K562 (cell line): Measurements from ENCODE around the gene SAP30L. TPM values are rescaled to one million over a fixed set of nuclear protein-coding genes. Genes with fewer than 3 reads are reported as not detected.

ENCODE experiments used
- ATAC-seq: fragments of 200-7000 bp; cut with Tn5 transposase; 3 replicates; pipeline ENCODE4 v1.9.1; 2020; ENCODE audit warnings: moderate library complexity
- BruUV-seq: library from RNA; stranded (reverse); fragments of 400-500 nt; replicated peaks from 2 replicates; lab custom pipeline; 2021; lab: Mats Ljungman, UMichigan
- CTCF ChIA-PET: fragments of 300-600 bp; formaldehyde crosslinking; extraction: SDS; loops from one replicate; lab custom pipeline; 2021; ENCODE audit warnings: low intra/inter-chr PET ratio; lab: Yijun Ruan, JAX
- POLR2A ChIA-PET: fragments of 300-600, 350-650 bp; sonication (Branson Sonifier 250); formaldehyde crosslinking; extraction: SDS; loops from one replicate; lab custom pipeline; 2021; ENCODE audit warnings: antibody characterized with exemption, inconsistent platforms; lab: Yijun Ruan, JAX
- DNase-seq, 4 experiments: peaks; one replicate each; pipeline versions ENCODE4 v3.0.0 to v3.0.0-alpha.2; 2011 to 2018; ENCODE audit warnings: low spot score in 3 of 4, mixed read lengths in 3 of 4; ENCODE audit errors: extremely low read depth in 1 of 4
- FAIRE-seq: peaks from 2 replicates; lab custom pipeline; 2011; peaks lifted over from hg19 to GRCh38; lab: Jason Lieb, UNC
- H2AFZ ChIP-seq: 2 replicates; pipeline ENCODE4 v1.6.0; 2011; ENCODE audit warnings: low read depth, low read length, control low read depth, inconsistent platforms
- H3K27ac ChIP-seq: fragments of 200-600 bp; 3 replicates; pipeline ENCODE4 v1.8.0; 2011; ENCODE audit warnings: low read depth, mild to moderate bottlenecking, control low read depth, inconsistent platforms, low read length, moderate library complexity, mixed read lengths; ENCODE audit errors: extremely low read depth
- H3K27me3 ChIP-seq, 2 experiments: fragments of 300-600 bp in 1 of 2; 2 replicates in 1 of 2; 3 replicates in 1 of 2; pipeline versions ENCODE4 v1.6.0 to v1.8.0; 2011; ENCODE audit warnings: inconsistent platforms in 2 of 2, low read length in 2 of 2, mild to moderate bottlenecking in 1 of 2, mixed read lengths in 1 of 2, moderate library complexity in 1 of 2; ENCODE audit not compliant: control insufficient read depth in 2 of 2, insufficient read depth in 2 of 2
- H3K36me3 ChIP-seq: fragments of 300-600 bp; 3 replicates; pipeline ENCODE4 v1.8.0; 2011; ENCODE audit warnings: mild to moderate bottlenecking, low read length, inconsistent platforms; ENCODE audit not compliant: control insufficient read depth, insufficient read depth
- H3K4me1 ChIP-seq, 2 experiments: fragments of 200-600 bp in 1 of 2; replicated peaks in 1 of 2; 2 replicates in 1 of 2; 3 replicates in 1 of 2; pipeline versions ENCODE4 v1.5.1 to v1.8.0; 2011; ENCODE audit warnings: inconsistent platforms in 2 of 2, low read length in 2 of 2, mild to moderate bottlenecking in 1 of 2, mixed read lengths in 1 of 2, moderate library complexity in 1 of 2; ENCODE audit not compliant: control insufficient read depth in 2 of 2, insufficient read depth in 2 of 2
- H3K4me2 ChIP-seq: 2 replicates; pipeline ENCODE4 v1.6.1; 2011; ENCODE audit warnings: low read length, control low read depth, inconsistent platforms, mixed read lengths; ENCODE audit not compliant: insufficient read depth
- H3K4me3 ChIP-seq: fragments of 200-600 bp; sonication (generic), shearing (Covaris generic); 2 replicates; pipeline ENCODE4 v1.5.1; 2016; ENCODE audit warnings: control low read depth, inconsistent platforms
- H3K79me2 ChIP-seq: fragments of 200-600 bp; 3 replicates; pipeline ENCODE4 v1.8.0; 2011; ENCODE audit warnings: low read length, inconsistent platforms; ENCODE audit not compliant: control insufficient read depth, insufficient read depth
- H3K9ac ChIP-seq, 2 experiments: 2 replicates each; pipeline versions ENCODE4 v1.6.0 to v1.6.1; 2011; ENCODE audit warnings: low read depth in 2 of 2, low read length in 2 of 2, control low read depth in 1 of 2, inconsistent platforms in 1 of 2, mild to moderate bottlenecking in 1 of 2, mixed read lengths in 1 of 2; ENCODE audit not compliant: insufficient read depth in 1 of 2
- H3K9me1 ChIP-seq: one replicate; pipeline ENCODE4 v1.6.0; 2011; ENCODE audit warnings: inconsistent platforms, mild to moderate bottlenecking, low read length, moderate library complexity; ENCODE audit not compliant: control insufficient read depth, insufficient read depth
- H3K9me3 ChIP-seq: replicated peaks from 2 replicates; pipeline ENCODE4 v1.5.1; 2011; ENCODE audit warnings: low read depth, low read length, inconsistent platforms; ENCODE audit not compliant: control insufficient read depth, insufficient read depth
- H4K20me1 ChIP-seq: replicated peaks from 2 replicates; pipeline ENCODE4 v1.6.1; 2011; ENCODE audit warnings: low read length, inconsistent platforms, mixed read lengths; ENCODE audit not compliant: control insufficient read depth, insufficient read depth
- BRCA1 ChIP-seq, 2 experiments: fragments of 450-650 bp in 1 of 2; sonication (generic) in 1 of 2; formaldehyde crosslinking in 1 of 2; IDR thresholded peaks; 2 replicates each; pipeline versions ENCODE4 v1.5.0 to v1.6.1; 2017 to 2020; ENCODE audit warnings: mild to moderate bottlenecking in 1 of 2, missing genetic modification reagents in 1 of 2
- CTCF ChIP-seq, 3 experiments: IDR thresholded peaks in 2 of 3; conservative IDR thresholded peaks in 1 of 3; 2 replicates each; pipeline ENCODE4 v1.5.1; 2011 to 2012; ENCODE audit warnings: low read length in 3 of 3, mild to moderate bottlenecking in 3 of 3, control low read depth in 2 of 3, improper control_type of control experiment in 1 of 3, inconsistent platforms in 1 of 3, low read depth in 1 of 3, mixed read lengths in 1 of 3, moderate library complexity in 1 of 3; ENCODE audit not compliant: insufficient read depth in 2 of 3
- PHB2 ChIP-seq: fragments of 450-650 bp; IDR thresholded peaks from 2 replicates; pipeline ENCODE4 v1.6.1; 2017; ENCODE audit warnings: low read depth
- RAD21 ChIP-seq, 2 experiments: fragments of 250-450 bp in 1 of 2; fragments of 450-650 bp in 1 of 2; sonication (Bioruptor Pico) in 1 of 2; formaldehyde crosslinking in 1 of 2; IDR thresholded peaks in 1 of 2; conservative IDR thresholded peaks in 1 of 2; 2 replicates each; pipeline versions ENCODE4 v1.4.0 to v1.8.0; 2020 to 2022; ENCODE audit warnings: mild to moderate bottlenecking in 2 of 2, moderate library complexity in 1 of 2
- WGBS: fragments of 100-300 bp; shearing (Covaris generic); methylation state at CpG from one replicate; pipeline ENCODE4 v1.1.6; 2016; ENCODE audit warnings: low coverage, mixed read lengths; ENCODE audit not compliant: insufficient coverage; ENCODE audit errors: missing lambda C conversion rate; 5-methylcytosine and 5-hydroxymethylcytosine counted together
- in situ Hi-C: fragments of 300-500 bp; cut with MboI; formaldehyde crosslinking; loops from 4 replicates; pipeline ENCODE4 v1.15.0; 2018; ENCODE audit warnings: inconsistent platforms, mixed read lengths
- intact Hi-C: fragments of 100-400 bp; cut with micrococcal nuclease; formaldehyde crosslinking; loops from 2 replicates; pipeline ENCODE4 v1.14.2; 2022
- polyA plus RNA-seq, 8 experiments: library from polyadenylated mRNA; depleted of rRNA in 4 of 8; stranded (reverse) in 5 of 8; unstranded in 3 of 8; fragments of >200 nt; fragmentation: Nextera tagmentation in 2 of 8; fragmentation: Illumina TruSeq in 1 of 8; extraction: Ambion mirVana in 2 of 8; extraction: Trizol in 1 of 8; gene quantifications; 2 replicates each; pipeline versions ENCODE4 v1.2.1 to v1.2.3, GENCODE V29; 2011 to 2014; ENCODE audit warnings: inconsistent platforms in 1 of 8, missing spikeins in 1 of 8
- total RNA-seq, 7 experiments: library from RNA; depleted of rRNA in 6 of 7; stranded (reverse); fragments of >200 nt in 6 of 7; fragmentation: Illumina TruSeq in 2 of 7; extraction: Trizol in 2 of 7; gene quantifications; 2 replicates each; pipeline versions ENCODE4 v1.2.1 to v1.2.3, GENCODE V29; 2011 to 2021; ENCODE audit warnings: low replicate concordance in 1 of 7
- TF ChIP-seq, protein P1 (sequence below): sonication (generic); formaldehyde crosslinking; IDR thresholded peaks from 2 replicates; pipeline ENCODE4 v1.9.0; 2022; ENCODE audit warnings: mild to moderate bottlenecking, missing genetic modification reagents

Gene SAP30L
- total and polyA plus RNA-seq, 9 of the 15 experiments (the other 6 are each of a cell fraction or from before 2014, with no cell fraction given), result 5.1 to 33.6 (median 28.1) TPM

DNA sequence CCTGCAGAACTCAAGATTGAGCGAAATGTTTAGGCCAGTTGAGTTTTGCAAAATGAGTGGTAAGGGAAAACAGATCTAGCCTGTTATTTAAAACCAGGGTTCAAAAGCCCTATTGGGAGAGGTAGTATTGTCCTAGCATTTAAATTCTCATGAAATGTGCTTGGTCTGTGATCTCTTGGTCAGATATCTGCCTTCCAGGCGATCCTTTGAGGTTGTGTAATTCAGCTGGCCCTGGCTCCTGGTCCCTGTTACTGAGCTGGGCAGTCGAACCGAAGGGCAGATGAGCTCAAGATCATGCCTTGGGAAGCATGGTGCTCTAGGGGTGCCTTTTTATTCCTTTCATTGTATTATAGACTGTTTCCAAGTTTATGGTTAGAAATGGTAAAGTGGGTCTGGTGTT is 14.4 kb downstream of the SAP30L start (continued):
- TF ChIP-seq BRCA1 (IDR thresholded peaks at IDR 0.05) (no peak), BRCA1 (CRISPR knock-in tag; IDR thresholded peaks at IDR 0.05) (no peak)

DNA sequence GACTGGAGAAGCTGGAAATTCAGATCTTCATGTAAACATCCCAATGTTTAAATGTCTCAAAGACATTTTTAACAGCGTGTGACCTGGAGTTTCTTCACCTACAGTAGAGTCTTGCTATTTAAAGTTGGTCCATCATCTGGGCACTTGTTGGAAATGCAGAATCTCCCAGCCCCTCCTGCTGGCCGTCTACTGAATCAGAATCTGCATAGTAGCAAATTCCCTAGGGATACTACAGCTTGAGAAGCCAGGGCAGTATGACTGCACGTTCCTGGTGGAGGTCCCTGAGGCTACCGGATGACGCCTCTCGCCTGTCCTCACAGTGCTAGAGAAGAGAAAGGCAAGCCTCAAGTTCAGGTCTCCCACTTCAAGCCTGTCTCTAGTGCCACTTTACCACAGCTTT is 15.7 kb downstream of the SAP30L start:
- H3K4me2 ChIP-seq, result no peak overlapping the region
- TF ChIP-seq PHB2 (no peak), CTCF (IDR thresholded peaks at IDR 0.05 in 2 of 3, conservative IDR thresholded peaks at IDR 0.05 in 1 of 3; ENCODE audit: insufficient read depth in 2 of 3, low read depth in 1 of 3, low read length in 3 of 3) (peak; percentile 12 to 46 (median 18); a peak in 2 of 6 replicates), RAD21 (CRISPR knock-in tag; conservative IDR thresholded peaks at IDR 0.05 in 1 of 2, IDR thresholded peaks at IDR 0.05 in 1 of 2) (peak in 1 of 2 experiments; percentile 31; a peak in 2 of 4 replicates)
- TF ChIP-seq, protein P1, sequence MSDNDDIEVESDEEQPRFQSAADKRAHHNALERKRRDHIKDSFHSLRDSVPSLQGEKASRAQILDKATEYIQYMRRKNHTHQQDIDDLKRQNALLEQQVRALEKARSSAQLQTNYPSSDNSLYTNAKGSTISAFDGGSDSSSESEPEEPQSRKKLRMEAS (CRISPR knock-in tag), result no peak
- TF ChIP-seq, all 486 proteins: peak for 2
- in situ Hi-C loops (no loop called here), intact Hi-C loops (no loop called here)
- POLR2A ChIA-PET, result interaction anchor here (0.6 to 3.0 kb wide), 2 partner anchors 10 to 207 kb away, joined by 3 to 10 read pairs; no protein-coding TSS in a partner anchor
- H3K9ac ChIP-seq, result no peak overlapping the region
- H3K4me1 ChIP-seq, result no peaks in the 10 kb centered on the region
- H3K4me3 ChIP-seq, result no peak overlapping the region
- no peaks in the 10 kb centered on the region for H4K20me1 ChIP-seq
- ATAC-seq (no peak; the same call in 1 of the 3 replicates), DNase-seq (no peak), FAIRE-seq (no peak)
- H3K27ac ChIP-seq, result no peak overlapping the region
- peaks cover 4% of the 10 kb centered on the region; the same call in 2 of the 3 replicates for H3K36me3 ChIP-seq
- H3K9me1 ChIP-seq, result no peaks in the 10 kb centered on the region
- H3K9me3 ChIP-seq, result no peaks in the 10 kb centered on the region; the same call in 1 of the 2 replicates
- WGBS, result 30% methylated on average over 6 of the region's 6 CpGs
- CTCF ChIA-PET, result no interaction called here
- peaks cover 2 to 10% of the 10 kb centered on the region in 2 experiments; a peak in 4 of 5 replicates for H3K27me3 ChIP-seq
- H3K79me2 ChIP-seq, result no peaks in the 10 kb centered on the region
- no peak overlapping the region for H2AFZ ChIP-seq
- BruUV-seq, result no TSS peak
